NCI-H1048 (cell line): ENCODE measurements around the gene G6PC1.

Experiments
- DNase-seq: peaks from one replicate; lab custom pipeline; 2025; lab: John Stamatoyannopoulos, UW

Gene G6PC1

DNA sequence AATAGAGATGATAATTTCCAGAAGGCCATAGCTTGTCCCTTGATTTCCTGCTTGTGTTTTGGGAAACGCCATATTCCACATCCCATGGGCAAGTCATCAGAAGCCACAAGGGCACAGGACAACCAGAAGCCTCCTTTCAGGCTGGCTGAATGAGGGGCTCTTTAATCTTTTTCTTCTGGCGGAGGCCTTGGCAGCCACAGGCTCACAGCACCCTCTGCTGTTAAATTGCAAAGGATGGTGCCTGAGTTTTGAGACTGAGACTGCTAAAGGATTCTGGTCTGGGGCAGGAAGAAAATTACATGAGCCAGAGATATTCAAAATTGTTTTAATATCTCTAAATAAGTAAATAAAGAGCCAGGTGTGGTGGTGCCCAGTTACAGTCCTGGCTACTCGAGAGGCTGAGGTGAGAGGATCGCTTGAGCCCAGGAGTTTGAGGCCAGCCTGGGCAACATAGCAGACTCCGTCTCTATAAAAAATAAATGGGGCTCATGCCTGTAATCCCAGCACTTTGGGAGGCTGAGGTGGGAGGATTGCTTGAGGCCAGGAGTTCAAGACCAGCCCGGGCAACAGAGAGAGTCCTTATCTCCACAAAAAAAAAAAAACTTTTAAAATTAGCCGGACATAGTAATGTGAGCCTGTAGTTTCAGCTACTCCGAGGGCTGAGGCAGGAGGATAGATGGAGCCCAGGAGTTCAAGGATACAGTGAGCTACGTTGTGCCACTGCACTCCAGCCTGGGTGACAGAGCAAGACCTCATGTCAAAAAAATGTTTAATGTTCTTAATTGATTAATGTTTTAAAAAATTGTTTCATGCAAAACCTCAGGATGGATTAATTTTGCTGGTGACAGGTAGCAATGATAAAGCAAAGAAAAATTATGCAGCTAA lies 37.4 kb downstream of the G6PC1 start:
- DNase-seq, result no peak

DNA sequence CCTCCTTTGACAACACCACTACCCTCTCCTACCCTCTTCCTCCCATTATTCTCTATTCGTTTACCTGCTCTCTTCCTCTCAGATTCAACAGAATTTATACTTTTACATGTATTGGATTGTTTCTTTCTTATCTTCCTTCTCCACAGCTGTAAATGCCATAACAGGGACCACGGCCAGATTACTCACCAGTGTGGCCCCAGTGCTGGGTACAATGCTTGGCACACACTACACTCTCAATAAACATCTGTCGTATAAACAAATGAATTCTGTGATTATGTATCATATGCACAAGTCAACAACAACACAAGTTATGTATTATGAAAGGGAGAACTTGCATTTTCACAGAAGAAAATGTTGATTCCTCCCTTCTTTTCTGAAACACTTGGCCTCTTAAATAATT lies 43.6 kb downstream of the G6PC1 start:
- no peak for DNase-seq

DNA sequence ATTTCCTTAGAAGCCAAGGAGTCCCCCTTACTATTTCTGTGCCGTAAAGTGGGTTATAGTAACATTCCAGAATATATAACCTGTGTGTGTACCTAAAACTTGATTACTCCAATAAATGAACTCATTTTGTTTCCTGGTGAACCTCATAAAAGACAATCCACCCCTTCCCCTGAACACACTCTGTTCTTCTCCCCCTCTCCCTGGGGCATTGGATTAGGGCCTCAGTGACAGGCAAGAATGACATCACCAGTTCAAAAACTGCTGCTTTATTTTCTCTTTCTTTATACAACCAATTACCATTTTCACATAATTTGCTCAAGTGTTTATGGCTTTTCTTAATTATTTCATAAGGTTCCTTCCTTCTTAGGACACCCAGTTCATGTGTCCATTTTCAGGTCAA lies 46.2 kb downstream of the G6PC1 start:
- DNase-seq, result no peak

DNA sequence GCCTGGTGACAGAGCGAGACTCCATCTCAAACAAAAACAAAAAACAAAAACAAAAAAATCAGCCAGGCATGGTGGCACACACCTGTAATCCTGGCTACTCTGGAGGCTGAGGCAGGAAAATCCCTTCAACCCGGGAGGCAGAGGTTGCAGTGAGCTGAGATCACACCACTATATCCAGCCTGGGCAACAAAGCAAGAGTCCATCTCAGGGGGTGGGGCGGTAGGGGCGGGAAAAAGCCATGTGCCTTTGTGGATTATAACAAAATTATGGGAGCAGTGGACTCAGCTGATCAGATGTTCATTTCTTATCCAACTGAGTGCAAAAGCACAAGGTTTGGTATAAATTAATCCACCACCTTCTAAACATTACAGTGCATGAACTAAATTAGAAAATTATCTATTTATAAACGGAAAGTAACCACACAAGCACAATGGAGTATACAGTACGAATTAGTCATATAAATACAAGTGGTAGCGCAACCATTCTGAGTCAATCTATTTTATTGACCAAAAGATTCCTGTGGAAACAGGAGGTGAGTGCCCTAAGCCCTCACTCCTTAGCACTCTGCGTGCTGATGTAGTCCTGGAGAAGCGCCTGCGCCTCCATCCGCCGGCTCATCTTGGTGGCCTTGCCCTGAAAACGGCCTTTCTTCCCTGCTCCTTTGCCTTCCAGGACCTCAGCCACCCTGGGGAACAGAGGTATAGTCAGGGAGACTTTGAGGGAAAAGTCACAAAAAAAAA lies 49.6 kb downstream of the G6PC1 start:
- no peak for DNase-seq
